Epithelial cell of prostate (primary cell): ENCODE results near the gene WNT1.

Source experiments
- DNase-seq: peaks from one replicate; pipeline ENCODE4 v3.0.0-alpha.2; 2011; ENCODE audit warnings: low read depth, low spot score
- H3K27ac ChIP-seq: fragments of 450-650 bp; 2 replicates; pipeline ENCODE4 v1.5.1; 2017; ENCODE audit warnings: mild to moderate bottlenecking

Gene WNT1

GRCh38 chr12:48997719-48998496 lies 19.8 kb downstream of the WNT1 start:
- H3K27ac ChIP-seq: no peak overlapping the region

DNA sequence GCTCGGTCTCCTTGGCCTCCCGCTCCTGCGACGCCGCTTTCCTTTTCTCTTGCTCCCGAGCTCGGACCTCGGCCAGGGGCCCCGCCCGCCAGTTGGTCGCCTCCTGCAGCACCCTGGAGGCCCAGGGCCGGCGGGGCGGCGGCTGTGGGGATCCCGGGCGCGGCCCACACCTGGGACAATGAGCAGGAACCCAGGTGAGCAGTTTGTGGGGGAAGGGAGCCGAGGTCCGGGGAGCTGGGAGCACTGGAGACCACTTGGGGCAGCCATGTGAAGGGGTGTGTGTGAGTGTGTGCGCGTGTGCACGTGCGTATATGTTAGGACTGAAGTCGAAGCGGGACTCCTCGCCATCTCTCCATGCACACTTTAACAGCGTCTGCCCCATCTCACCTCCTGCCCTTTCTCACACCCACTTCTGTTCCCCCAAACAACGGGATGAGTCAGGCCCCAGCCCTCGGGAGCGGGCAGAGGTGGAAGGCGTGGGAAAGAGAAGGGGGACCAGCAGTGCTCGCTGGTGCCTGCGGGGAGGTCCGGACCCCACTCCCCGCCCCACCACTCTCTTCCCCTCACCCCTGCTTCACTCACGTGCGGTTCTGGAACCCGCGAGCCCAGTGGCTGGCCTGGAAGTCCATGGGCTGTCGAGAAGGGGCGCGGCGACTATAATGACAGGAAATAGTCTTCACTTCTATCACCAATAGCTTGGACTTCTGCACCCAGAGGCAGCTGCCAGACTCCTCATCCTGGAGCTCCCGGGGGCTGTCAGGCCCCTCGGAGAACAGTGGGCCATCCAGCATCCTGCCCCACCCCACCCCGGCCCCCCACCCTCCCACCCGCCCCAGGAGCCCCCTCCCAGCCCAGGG lies 20.6 kb downstream of the WNT1 start:
- no peak for DNase-seq
- H3K27ac ChIP-seq: no peak overlapping the region

More at GRCh38 chr12:48997719-48998496, 19.8 kb downstream of the WNT1 start:
- no peak for DNase-seq

- no peak for DNase-seq
Measured at GRCh38 chr12:48999371-49000131, 21.4 kb downstream of the WNT1 start, which contains the start of gene DDN. DDN (minus strand) TSS chr12:48999375; CDS start chr12:48999287, 88 bp downstream.

DNA sequence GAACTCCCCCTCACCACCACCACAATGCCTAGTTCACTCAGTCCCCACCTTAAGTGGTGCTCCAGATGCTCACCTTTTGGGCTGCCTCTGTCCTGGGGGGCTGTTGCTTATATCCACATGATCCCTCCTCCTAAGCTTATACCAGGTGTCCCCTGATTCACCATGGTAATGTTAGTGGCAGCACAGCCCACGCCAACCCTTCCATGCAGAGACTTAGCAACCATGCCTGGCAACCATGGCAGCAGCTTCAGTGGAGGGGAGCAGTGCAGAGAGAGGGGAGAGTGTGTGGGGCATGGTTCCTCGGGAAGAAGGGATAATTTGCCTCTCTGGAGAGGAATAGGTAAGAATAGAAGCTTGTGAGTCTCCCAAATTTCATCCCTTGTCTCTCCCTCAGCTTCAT lies 22.2 kb downstream of the WNT1 start:
- no peak for DNase-seq
- H3K27ac ChIP-seq: no peak overlapping the region

More at GRCh38 chr12:48999371-49000131, 21.4 kb downstream of the WNT1 start, which contains the start of gene DDN:
- no peak within 1 kb of the TSS for H3K27ac ChIP-seq

- no peak for DNase-seq
- no peak overlapping the region for H3K27ac ChIP-seq
Measured at GRCh38 chr12:49008943-49009342, 30.8 kb downstream of the WNT1 start.

GRCh38 chr12:49010092-49010668 lies 32.1 kb downstream of the WNT1 start:
- DNase-seq: no peak
- no peak overlapping the region for H3K27ac ChIP-seq

DNA sequence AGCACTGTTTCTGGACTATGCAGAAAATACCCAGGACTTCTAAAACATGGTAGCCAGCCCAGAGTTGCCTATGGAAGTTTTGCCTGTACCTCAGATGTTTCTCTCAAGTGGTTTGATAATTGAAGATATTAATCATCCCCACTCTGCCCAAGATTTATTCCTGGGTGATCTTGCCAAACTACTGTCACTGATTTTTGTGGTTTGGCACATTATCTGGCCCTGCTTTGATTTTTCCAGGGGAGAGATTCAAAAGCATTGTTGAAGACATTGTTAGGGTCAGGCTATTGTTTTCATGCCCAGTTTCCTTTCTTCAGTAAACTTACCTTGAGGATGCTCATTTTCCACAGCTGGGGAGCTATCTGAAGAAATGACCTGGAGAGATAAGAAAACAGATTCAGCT lies 34.6 kb downstream of the WNT1 start:
- DNase-seq: no peak
- H3K27ac ChIP-seq: no peak overlapping the region

GRCh38 chr12:49013428-49013827 lies 35.3 kb downstream of the WNT1 start:
- no peak overlapping the region for H3K27ac ChIP-seq
- no peak for DNase-seq

GRCh38 chr12:49014547-49014946 lies 36.4 kb downstream of the WNT1 start:
- no peak overlapping the region for H3K27ac ChIP-seq
- no peak for DNase-seq

DNA sequence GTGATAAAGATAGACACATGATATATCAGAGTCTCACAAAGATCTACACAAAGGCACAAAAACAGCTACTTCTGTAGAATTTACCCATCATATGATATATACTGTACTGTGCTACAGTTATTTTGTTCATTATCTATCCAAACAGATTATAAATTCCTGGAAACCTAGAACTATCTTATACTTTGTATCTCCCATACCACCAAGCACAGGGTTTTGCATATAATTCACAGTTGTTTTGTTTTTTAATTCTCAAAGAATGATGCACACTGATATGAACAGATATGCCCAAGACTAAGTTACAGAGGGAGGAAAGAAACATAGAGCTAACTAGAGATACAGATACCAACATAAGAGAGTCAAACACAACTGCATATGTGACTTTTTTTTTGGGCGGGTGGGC lies 37.1 kb downstream of the WNT1 start:
- H3K27ac ChIP-seq: no peak overlapping the region
- no peak for DNase-seq

GRCh38 chr12:49017891-49018260 lies 39.8 kb downstream of the WNT1 start:
- DNase-seq: no peak
- peak overlapping the region; percentile 90 for H3K27ac ChIP-seq

DNA sequence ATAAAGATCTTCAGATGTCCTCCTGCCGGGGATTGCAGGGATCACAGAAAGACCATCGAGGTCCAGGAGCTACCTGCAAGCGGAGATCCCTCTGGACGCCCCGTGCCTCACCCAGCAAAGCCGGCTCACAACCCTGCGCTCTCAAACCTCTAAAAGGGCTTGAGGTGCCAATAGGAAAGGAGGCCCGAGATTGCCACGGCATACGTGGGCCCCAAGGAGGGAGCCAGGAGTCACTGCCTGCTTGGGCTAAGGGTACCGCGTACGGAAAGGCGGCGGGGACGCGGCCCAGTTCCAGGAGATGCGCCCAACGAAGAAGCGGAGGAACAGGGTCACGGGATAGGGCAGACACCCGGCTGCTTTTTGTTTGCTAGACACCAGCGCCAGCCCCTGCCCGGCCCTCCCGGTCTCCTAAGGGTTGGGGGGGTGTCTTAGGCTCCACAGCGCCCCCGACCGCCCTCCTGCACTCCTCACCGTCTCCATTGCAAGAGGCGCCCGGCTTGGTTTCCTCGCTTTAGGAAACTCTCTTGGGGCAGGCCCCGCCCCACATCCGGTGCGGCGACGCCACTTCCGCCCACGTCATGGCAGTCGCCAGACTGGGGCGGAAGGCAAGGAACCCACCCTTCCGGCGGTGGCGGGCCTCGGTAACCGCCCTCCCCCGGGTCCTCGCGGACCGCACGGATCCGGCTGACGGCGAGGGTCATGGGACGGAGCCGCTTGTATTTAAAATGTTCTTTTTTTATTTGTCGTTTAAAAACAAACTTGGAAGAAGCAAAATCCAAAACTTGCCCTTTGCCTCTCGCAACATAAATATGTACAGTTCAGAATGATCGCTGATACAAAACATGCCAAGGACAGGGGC lies 40.4 kb downstream of the WNT1 start, which contains the start of gene PRKAG1:
PRKAG1 (minus strand) TSS at position 516 of the 859 bp plus-strand sequence; CDS start at position 480, 36 bp downstream.
- H3K27ac ChIP-seq: peak within 1 kb of the TSS; percentile 90
- DNase-seq: peak; percentile 75

- DNase-seq: no peak
- peak overlapping the region; percentile 90 for H3K27ac ChIP-seq
Measured at GRCh38 chr12:49019120-49019430, 41.0 kb downstream of the WNT1 start.

DNA sequence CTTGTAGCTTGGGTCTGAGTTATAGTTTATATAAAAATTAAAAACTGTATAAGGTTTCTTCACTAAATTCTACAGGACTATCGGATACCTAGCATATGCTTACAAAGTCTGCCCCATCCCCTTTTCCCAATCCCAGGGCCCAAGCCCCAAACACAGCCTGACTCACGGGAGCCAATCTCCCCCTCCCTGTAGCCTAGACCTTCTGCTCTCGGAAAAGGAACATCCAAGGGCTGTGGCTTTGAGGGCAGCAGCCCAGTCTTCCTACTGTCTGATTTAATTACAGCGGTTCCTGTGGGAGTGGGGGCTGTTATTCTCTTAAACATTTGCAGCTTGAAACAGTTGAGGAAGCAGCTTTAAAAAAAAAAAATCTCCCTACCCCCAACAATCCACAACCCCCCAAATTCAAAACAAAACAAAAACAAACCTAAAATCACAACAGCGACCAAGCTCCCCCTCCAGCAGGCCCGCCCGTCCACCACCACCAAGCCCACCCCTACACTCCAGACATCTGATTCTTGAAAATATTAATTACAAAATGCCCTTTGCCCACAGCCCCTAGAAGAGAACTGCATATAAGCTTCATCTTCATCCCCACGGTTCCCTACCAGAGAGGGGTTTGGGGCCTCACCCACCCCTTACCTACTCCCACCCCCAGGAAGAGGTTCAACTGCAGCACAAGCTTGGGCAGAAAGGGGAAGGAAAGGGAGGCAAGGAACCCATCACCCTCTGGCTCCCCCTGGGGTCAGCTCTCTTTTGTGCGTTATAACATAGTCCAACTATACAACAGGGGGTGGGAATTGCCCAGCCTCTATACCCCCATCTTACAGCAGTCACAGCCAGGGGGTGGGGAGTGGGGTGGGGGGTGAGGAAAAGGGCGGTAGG lies 41.6 kb downstream of the WNT1 start:
- peak overlapping the region; percentile 90 for H3K27ac ChIP-seq
- DNase-seq: no peak

GRCh38 chr12:49020441-49020840 lies 42.3 kb downstream of the WNT1 start:
- no peak overlapping the region for H3K27ac ChIP-seq
- no peak for DNase-seq

DNA sequence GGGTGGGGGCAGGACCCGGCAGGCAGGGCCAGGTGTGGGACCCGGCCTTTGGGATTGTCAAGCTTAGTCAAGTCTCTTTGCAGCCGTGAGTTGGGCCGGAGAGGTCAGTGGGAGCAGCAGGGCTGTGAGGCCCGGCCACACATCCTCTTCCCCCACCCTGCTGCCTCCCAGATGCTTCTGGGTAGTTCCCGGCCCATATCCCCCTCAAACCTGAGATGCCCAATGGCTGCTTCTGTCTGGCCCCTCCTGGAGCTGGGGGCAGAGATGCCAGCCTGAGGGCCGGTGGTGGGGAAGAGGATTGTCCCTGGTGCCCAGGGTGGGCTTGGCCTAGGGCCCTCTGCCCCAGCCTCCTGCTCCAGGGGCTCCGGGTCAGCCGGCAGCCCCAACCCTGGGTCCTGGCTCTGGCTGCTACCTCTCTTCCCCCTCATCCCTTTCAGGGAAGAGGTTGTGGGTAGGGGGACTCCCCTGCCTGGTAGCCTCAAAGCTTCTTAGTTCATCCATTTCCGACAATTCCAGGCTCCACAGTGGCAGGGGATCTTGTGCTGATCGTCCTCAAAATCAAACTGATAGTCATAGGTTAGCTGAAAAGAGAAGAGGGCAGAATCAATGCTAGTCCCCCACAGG lies 43.3 kb downstream of the WNT1 start:
- no peak overlapping the region for H3K27ac ChIP-seq
- no peak for DNase-seq

GRCh38 chr12:49022558-49023178 lies 44.5 kb downstream of the WNT1 start:
- no peak overlapping the region for H3K27ac ChIP-seq
- no peak for DNase-seq
